ENCODE data around the gene RIC3.

Gene RIC3, protein sequence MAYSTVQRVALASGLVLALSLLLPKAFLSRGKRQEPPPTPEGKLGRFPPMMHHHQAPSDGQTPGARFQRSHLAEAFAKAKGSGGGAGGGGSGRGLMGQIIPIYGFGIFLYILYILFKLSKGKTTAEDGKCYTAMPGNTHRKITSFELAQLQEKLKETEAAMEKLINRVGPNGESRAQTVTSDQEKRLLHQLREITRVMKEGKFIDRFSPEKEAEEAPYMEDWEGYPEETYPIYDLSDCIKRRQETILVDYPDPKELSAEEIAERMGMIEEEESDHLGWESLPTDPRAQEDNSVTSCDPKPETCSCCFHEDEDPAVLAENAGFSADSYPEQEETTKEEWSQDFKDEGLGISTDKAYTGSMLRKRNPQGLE

DNA sequence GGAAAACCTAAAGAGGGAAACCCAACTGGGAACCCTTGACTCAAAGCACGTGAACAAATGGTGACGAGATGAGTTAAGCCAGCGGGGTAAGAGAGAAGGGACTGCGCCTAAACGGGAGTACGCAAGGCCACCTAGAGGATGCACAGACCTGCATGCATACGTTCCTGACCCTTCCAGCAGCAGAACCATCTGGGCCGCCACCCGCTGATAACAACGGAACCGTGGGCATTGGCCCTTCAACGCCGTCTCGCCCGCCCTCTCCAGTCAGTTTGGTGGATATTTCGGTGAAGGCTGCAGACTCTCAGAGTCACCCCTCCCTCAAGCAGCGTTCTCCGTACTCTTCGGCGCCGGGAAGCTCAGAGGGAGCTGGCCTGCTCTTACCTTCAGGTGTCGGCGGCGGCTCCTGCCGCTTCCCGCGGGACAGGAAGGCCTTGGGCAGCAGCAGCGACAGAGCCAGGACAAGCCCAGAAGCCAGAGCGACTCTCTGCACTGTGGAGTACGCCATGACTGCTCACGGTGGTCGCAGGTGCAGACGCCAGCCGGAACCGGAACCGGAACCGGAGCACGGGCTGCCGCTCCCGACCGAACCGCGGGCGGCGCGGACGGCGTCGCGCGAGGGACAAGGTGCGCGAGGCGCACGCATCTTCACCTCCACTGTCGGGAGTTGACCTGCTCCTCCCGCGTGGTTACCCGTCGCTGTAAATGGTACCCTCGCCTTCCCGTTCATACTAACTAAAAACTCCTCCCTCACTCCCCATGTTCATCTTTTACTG, at the start of gene RIC3:
RIC3 (minus strand) TSS at position 541 of the 773 bp plus-strand sequence; CDS start at position 505, 36 bp downstream.
- DNase-seq (ENCODE audit: extremely low spot score, insufficient read length, low read depth) (no peak), FAIRE-seq (no peak)

DNA sequence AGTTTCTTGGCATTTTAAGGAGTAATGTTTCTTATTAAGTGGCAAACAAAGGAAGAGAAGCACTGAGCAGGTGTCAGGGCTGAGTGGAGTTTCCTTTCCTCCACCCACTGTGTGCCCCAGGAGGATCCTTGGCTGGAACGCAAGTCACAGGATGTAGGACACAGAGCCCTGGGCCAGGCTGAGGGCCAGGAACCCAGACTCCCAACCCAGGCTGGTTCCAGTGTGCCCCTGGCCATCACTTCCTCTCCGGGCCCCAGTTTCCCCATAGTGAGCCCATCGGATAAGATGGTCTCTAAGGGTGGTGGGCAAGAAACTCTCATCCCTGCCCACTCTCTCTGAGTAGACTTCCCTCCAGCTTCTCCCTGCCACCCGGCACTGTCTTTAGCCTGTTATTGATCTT, 49.6 kb upstream of the RIC3 start:
- no peak for DNase-seq (ENCODE audit: extremely low spot score, insufficient read length, low read depth)
- no peak for FAIRE-seq

DNA sequence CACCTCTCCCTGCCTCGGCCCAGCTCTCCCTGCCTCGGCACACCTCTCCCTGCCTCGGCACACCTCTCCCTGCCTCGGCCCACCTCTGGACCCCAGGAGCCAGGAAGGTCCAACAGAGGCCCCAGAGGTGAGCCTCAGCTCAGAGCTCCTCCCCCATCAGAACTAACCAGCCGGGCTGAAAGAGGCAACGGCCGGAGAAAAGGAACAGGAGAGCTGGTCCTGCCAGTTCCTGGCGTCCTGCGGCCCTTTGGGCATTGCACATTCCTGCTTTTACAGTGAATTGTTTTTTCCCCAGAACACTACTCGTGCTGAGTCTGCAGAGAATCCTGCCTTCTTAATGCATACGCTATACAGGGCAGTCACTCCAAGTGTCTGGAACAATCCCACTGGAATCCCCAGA, 49.1 kb upstream of the RIC3 start:
- FAIRE-seq = no peak
- DNase-seq (ENCODE audit: extremely low spot score, insufficient read length, low read depth) = no peak

DNA sequence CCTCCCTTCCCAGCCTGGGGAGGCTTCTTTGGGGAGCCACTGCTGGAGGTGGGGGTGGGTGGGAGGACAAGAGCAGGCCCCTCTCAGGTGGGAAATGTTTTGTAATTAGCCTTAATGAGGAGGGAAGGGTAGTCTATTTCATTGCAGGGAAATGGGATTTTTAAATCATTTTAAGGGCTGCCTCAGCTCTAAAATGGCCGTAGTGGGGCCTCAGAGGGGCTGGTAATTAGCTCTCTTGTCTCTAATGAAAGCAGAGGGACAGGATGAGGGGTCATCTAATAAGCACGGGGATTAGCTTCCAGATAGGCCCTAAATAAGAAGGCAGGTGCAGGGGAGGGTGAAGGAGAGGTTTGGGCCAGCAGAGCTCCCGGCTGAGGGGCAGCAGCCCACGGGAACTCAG, 48.3 kb upstream of the RIC3 start:
- FAIRE-seq (no peak), DNase-seq (ENCODE audit: extremely low spot score, insufficient read length, low read depth) (no peak)

DNA sequence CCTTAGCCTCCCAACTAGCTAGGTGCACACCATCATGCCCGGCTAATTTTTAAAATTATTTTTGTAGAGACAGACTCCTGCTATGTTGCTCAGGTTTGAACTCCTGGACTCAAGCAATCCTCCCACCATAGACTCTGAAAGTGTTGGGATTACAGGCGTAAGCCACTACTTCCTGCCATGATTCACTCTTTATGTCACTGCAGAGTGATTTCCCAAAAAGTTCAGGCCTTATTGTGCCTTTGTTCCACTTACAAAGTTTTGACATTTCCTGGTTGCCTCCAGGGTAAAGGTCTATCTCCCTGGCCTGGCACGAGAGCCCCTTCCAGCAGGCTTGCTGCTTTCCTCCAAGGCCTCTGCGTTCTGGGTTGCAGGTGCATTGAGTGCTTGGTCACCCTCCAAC, 44.6 kb upstream of the RIC3 start:
- no peak for DNase-seq (ENCODE audit: extremely low spot score, insufficient read length, low read depth)
- FAIRE-seq = no peak

DNA sequence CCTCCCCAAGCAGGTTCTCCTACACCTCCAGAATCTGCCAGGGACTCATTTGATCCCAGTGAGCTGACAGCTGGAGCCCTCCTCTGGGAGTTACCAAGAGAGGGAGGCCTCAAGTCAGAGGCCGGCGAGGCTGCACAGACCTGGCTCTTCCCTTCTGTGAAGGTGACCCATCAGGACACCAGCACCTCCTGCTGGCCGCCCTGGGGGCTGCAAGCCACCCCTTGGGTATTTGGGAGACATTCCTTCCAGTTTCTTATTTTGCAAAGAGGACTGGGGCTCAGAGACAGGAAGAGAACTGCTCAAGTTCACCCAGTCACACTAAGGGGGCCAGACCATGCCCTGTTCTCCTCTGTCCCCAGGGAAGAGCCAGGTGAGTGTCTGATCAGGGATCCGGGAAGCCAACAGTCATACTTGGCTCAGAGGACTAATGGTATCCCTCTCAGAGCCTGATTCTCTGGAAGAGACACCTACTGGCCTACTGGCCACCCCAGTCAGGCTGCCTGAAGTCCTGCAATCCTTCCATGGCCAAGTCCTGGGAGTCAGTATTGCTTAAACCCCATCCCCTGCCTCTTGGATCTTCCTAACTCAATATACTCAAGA, 40.5 kb upstream of the RIC3 start:
- FAIRE-seq = no peak

DNA sequence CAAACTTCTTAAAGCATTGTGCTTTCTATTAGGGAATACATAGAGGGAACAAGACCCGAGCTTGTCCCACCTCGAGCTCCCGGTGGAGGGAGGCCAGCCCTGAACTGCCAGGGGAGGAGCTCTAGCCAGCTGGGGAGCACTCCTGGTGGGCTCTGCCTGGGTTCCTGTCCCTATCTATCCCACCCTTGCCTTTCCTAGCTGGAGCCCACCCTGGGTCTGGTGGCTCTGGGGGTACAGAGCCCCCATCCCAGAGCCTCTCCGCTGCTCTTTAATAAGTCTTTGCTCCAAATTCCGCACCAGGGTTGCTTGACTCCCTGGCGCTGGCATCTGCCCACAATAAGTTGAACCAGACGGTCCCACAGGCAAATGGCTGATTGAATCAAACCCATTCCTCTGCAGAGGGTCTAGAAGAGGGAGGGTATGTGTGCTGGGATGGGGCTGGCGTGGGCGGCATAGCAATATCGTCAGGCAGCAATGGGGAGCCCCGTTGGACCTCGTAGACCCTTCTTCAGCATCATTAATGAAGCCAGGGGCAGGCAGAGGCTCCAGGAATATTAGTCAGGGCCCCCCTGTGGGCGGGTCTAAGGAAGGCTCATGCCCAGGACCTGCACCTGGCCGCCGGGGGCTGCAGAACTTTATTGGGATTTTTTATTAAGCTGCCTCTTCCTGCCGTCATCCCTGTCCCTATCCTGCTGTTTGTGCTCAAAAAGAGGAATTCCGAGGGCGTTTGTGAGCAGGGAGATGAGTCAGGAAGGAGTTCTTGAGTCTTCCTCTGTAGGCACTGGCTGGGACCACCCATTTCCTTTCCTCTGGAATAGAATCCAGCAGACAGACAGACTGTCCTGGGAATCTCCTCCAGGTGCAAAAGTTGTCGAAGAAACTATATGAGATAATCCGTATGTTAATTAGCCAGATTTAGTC, 38.5 kb upstream of the RIC3 start:
- FAIRE-seq (no peak), DNase-seq (ENCODE audit: extremely low spot score, insufficient read length, low read depth) (no peak)

More for the DNA sequence above, 40.5 kb upstream of the RIC3 start:
- DNase-seq (ENCODE audit: extremely low spot score, insufficient read length, low read depth) = no peak

DNA sequence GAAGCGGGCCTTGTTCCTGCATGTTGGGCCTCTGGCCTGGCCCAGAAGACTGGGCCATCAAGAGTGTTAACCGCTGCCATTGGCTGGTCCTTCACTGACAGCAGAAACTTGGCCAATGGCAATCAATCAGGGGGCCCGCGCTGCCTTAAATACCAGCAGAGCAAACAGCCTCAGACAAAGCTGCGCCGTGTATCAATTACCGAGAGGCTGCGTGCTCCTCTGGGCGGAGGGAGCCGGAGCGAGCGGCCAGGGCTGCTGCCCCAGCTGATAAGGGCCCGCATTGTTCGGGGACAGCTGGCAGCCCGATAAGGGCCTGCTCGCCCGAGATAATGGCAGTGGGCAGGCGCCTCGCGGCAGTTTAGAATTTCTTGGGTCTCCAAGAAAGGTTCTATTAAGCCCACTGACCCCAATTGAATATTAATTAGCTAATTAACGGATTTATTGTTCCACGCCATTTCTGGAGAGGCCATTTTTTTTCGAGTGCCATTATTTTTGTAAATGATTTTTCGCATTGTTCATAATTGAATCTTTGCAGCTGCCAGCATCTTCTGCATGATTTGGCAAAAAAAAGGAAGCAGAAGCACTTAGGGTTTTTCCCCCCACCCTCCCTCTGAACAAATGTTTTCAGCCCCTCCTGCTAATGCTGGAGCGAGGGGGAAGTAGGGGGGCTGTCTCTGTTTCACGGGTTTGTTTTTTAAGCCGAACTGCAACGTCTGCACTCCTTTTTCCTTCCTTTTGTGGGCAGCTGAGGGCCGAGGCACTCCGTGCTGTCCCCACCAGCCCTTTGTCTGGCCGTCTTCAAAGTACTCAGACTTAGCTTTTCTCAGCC, 37.6 kb upstream of the RIC3 start:
- FAIRE-seq (no peak), DNase-seq (ENCODE audit: extremely low spot score, insufficient read length, low read depth) (no peak)

DNA sequence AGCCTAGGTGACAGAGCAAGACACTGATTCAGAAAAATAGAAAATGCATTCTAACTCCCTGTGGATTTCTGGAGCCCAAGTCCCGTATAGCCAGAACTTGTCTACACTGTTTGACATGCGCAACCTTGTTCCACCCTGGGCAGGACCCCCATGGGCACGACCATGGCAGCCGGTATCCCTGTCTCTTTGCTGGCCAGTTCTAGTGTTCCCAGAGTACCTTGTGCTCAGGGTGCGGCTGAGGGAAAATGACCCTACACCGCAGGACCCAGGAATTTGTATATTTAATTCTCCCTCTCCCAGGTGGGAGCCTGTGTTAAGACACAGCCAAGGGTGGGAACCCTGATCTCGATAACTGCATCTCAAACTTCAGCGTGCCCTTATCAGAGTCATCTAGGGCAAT, 36.7 kb upstream of the RIC3 start:
- DNase-seq (ENCODE audit: extremely low spot score, insufficient read length, low read depth) (no peak), FAIRE-seq (no peak)

DNA sequence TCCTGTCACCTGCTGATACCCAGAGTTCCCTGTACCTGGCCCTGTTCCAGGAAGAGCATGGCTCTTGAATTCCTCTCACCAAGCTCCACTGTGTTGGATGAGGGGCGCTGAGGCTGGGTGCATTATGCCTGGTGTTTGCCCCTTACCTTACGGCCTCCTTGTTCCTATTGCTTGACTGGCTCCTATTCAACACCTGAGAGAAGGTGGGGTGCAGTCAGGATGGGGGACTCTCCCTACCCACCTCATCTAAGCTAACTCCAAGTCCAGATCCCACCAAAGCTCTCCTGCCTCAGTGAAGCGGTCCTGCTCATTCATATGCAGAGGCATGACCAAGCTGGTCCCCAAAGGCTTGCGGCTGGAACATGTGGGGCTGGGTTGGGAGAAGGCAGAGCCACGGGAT, 35.8 kb upstream of the RIC3 start:
- no peak for DNase-seq (ENCODE audit: extremely low spot score, insufficient read length, low read depth)
- no peak for FAIRE-seq

DNA sequence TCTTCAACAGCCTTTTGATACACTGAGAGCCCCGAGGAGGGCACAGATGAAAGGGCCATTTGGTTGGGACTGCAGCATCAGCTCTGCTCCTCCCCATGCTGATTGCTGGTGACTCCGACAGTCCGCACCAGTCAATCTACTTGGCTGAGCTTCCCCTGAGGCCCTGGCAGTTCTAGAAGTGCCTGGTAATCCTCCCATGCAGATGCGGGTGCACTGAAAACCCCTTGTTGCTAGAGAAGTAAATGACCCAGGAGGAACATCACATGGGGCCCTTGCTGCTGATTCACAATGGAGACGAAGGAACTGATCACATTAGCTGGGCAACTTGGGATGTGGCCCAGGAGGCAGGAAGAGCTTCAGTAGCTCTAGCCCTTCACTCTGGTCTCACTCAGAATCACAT, 35.2 kb upstream of the RIC3 start:
- no peak for DNase-seq (ENCODE audit: extremely low spot score, insufficient read length, low read depth)
- no peak for FAIRE-seq

DNA sequence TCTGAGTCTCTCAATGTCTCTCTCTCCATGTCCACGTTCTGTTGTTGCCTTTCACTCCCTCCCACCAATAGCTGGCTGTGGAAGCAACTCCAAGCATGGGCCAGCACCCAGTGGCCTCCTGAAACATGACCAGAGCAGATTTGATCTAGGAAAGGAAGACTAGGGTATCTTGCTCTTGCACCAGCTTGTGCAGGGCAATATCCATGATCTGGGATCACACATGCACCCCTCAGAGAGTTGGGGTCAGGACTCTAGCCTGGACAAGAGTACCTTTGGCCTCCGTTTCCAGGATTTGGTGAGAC, 34.5 kb upstream of the RIC3 start:
- no peak for FAIRE-seq
- no peak for DNase-seq (ENCODE audit: extremely low spot score, insufficient read length, low read depth)

DNA sequence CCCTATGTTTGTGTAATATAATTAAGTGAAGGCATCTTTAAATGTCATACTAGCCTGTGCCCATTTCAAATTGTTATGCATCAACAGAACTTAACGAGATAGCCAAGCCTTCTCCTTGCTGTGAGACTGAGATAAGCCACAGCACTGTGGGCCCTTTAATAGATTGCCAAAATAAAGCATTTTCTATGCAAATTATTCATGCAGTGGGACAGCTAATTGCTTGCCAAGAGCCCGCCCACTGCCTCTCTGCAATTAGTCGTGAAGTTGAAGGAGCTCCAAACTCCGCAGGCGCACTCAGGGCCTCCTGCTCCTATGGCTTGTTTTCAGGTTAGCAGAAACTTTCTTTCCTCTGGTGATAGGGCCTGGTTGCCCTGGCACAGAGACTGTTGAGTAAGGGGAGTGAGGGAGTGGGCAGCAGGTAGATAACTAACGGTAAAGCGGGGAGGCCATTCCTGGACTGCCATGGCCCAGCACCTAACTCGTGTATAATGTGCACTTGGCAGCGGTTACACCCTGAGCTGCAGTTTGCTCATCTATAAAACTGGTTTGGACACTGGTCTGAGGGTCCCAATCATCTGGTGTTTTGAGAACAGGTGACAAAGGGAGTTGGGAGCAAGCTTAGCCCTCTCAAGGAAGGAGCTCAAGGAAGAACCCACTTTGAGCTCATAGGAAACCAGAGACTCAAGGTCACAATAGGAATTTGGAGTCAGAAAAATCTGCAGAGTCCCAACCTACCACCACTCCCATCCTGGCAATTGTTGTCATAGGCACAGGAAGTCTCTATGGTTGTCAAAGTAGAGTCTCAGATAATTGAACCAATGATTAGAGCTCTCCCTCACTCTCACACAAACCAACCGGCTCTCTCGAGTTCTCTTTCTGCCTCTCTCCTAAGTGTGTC, 33.9 kb upstream of the RIC3 start:
- DNase-seq (ENCODE audit: extremely low spot score, insufficient read length, low read depth) = no peak

DNA sequence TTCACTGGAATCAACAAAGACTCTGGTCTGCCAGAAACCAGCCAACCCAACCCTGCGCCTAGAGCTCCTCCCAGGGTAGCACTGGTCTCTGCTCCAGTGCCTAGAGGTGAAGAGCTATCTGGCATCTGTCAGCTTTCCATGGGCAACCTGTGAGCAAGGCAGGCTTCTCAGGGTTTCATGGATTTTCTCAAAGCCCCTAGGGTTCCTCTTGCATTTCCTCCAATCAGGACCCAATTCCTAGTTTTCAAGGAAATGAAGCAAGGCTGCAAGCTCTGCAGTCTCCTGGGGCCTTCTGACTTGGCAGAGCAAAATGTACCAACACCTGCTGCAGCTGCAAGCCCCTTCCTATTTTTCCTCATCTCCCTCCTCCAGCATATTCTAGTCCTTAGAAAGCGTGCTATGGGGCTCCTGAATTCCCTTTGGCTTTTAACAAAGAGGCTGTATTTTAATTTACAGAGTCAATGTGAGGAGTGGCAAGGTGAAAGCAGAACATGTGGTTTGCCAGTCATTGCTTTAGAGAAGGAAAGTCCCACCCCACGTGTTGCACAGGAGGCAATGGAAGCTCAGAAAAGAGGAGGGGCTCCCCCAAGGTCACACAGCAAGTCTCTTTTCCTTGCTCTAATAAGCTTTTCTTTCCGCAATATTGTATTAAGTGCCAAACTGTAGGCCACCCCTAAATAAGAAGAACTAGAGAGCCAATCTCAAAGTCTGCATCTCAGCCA, 33.0 kb upstream of the RIC3 start:
- DNase-seq (ENCODE audit: extremely low spot score, insufficient read length, low read depth) (no peak), FAIRE-seq (peak; percentile 50)

More for the DNA sequence above, 33.9 kb upstream of the RIC3 start:
- FAIRE-seq = no peak

DNA sequence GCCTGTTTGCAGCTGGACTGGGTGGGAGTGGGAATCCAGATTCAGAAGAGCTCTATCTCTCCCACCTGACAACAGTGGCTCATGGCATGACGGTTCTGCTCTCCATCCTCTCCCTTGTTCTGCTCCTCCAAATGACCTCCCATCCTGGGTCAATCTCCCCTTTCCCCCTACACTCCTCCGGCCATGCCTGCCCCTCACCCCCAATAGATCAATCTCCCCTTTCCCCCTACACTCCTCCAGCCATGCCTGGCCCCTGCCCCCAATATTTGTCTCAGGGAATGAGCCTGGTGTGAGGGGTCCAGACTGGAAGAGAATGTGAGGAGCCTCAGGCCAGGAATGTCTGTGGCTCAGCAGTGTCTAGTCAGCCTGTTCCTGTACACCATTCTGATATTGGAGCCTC, 30.9 kb upstream of the RIC3 start:
- DNase-seq (ENCODE audit: extremely low spot score, insufficient read length, low read depth) (no peak), FAIRE-seq (no peak)

DNA sequence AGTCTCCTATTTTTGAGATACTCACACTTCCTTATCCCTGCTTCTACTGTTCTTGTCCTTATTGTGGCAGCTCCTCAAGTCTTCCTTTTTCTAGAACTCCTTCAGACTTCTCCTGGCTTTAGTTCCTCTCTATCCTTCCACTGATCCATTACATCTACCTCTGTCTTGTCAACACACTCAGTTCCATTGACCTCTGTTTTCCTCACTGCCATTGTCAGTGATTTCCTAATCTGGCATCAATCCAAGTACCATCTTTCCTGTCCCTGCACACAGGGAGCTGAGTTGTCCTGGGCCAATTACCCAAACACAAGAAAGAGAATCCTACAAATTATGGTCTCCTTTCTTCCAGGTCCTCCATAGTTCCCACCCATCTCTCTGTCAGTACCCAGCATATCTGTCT, 27.9 kb upstream of the RIC3 start:
- FAIRE-seq = no peak
- no peak for DNase-seq (ENCODE audit: extremely low spot score, insufficient read length, low read depth)

DNA sequence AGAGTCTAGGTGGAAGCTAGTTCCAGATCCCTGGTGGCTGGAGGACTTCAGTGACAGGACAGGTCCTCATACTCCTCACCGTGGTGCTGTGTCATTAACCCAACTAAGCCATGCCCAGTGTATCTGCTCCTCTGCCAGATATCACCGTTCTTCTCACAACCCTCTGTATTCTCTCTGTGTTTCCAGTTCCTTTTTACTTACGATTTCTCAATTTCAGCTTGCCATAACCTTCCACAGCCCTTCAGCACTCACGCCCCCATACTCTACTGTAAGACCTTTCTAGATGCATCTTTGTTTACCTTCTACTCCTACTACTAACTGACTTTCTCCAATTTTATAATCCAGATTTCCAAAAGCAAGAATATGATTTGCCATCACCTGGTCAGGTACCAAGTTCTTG, 26.1 kb upstream of the RIC3 start:
- FAIRE-seq (no peak), DNase-seq (ENCODE audit: extremely low spot score, insufficient read length, low read depth) (no peak)

DNA sequence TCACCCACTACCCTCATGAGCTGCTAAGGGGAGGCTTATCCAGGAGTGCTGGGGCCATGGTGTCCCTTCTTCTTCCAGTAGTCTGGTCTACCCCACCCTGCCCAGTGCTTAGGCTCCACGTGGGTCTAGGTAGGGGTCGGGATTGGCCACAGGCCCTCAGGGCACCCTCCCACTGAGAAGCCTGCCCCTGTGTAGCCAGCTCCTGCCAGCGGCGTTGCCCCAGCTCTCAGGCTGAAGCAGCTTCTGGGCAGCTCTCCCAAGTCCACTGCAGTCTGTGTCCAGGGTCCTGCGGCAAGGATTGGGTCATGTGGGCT, 24.0 kb upstream of the RIC3 start:
- FAIRE-seq (no peak), DNase-seq (ENCODE audit: extremely low spot score, insufficient read length, low read depth) (no peak)

Data from GM18507 (cell line).